CD8-positive, alpha-beta memory T cell (primary cell): ENCODE data around the gene FCN3. TPM values are rescaled to one million over a fixed set of nuclear protein-coding genes. Genes with fewer than 3 reads are reported as not detected.

ENCODE experiments used
- CTCF ChIA-PET: fragments of 350-600 bp; sonication (Branson Sonifier 250); formaldehyde crosslinking; loops from one replicate; lab custom pipeline; 2021; ENCODE audit warnings: antibody characterized with exemption; lab: Charles Lee
- POLR2A ChIA-PET: fragments of 350-600 bp; sonication (Branson Sonifier 250); formaldehyde crosslinking; loops from one replicate; lab custom pipeline; 2021; ENCODE audit warnings: antibody characterized with exemption; lab: Charles Lee
- DNase-seq, 5 donors: peaks; one replicate each; pipeline versions ENCODE4 v3.0.0 to v3.0.0-alpha.2; 2020 to 2022; ENCODE audit warnings: mixed read lengths in 1 of 5
- H3K27ac ChIP-seq: one replicate; pipeline ENCODE4 v1.7.0; 2013; ENCODE audit warnings: low read depth, mild to moderate bottlenecking, low read length, moderate library complexity
- H3K27me3 ChIP-seq: 2 replicates; pipeline ENCODE4 v1.7.0; 2013; ENCODE audit warnings: low read length, mild to moderate bottlenecking; ENCODE audit not compliant: insufficient read depth, poor library complexity, severe bottlenecking
- H3K36me3 ChIP-seq: 2 replicates; pipeline ENCODE4 v1.7.0; 2013; ENCODE audit warnings: mild to moderate bottlenecking, low read length, moderate library complexity; ENCODE audit not compliant: insufficient read depth
- H3K4me1 ChIP-seq: 2 replicates; pipeline ENCODE4 v1.7.0; 2013; ENCODE audit warnings: mild to moderate bottlenecking, low read length, moderate library complexity; ENCODE audit not compliant: insufficient read depth
- H3K4me3 ChIP-seq: 2 replicates; pipeline ENCODE4 v1.7.0; 2013; ENCODE audit warnings: mild to moderate bottlenecking, low read length
- H3K9me3 ChIP-seq: 2 replicates; pipeline ENCODE4 v1.7.0; 2013; ENCODE audit warnings: mild to moderate bottlenecking, low read length
- H3K27ac Mint-ChIP-seq, 8 donors: one replicate each; pipeline ENCODE4 v1.8.0; 2020 to 2021; ENCODE audit warnings: mixed read lengths in 8 of 8, mild to moderate bottlenecking in 6 of 8, inconsistent platforms in 3 of 8, moderate library complexity in 3 of 8
- H3K27me3 Mint-ChIP-seq, 2 donors: one replicate each; pipeline ENCODE4 v1.8.0; 2020 to 2021; ENCODE audit warnings: mixed read lengths in 2 of 2, mild to moderate bottlenecking in 1 of 2, moderate library complexity in 1 of 2
- H3K36me3 Mint-ChIP-seq, 3 donors: one replicate each; pipeline ENCODE4 v1.8.0; 2020 to 2021; ENCODE audit warnings: mixed read lengths in 3 of 3, inconsistent platforms in 1 of 3, mild to moderate bottlenecking in 1 of 3
- H3K4me1 Mint-ChIP-seq, 3 donors: one replicate each; pipeline ENCODE4 v1.8.0; 2020 to 2021; ENCODE audit warnings: mixed read lengths in 3 of 3, inconsistent platforms in 1 of 3, mild to moderate bottlenecking in 1 of 3
- H3K4me3 Mint-ChIP-seq, 7 donors: one replicate each; pipeline ENCODE4 v1.8.0; 2020 to 2021; ENCODE audit warnings: mixed read lengths in 7 of 7, mild to moderate bottlenecking in 6 of 7, moderate library complexity in 4 of 7, inconsistent platforms in 2 of 7
- H3K9me3 Mint-ChIP-seq, 5 donors: one replicate each; pipeline ENCODE4 v1.8.0; 2020 to 2022; ENCODE audit warnings: mixed read lengths in 5 of 5, mild to moderate bottlenecking in 3 of 5, moderate library complexity in 2 of 5, inconsistent platforms in 1 of 5
- polyA plus RNA-seq: library from polyadenylated mRNA; unstranded; fragments of 300-500 nt; fragmentation: Illumina TruSeq; gene quantifications from one replicate; pipeline ENCODE4 v1.2.3, GENCODE V29; 2021
- total RNA-seq, 2 experiments: library from RNA; stranded (reverse); gene quantifications; one replicate each; pipeline ENCODE4 v1.2.3, GENCODE V29; 2021

The FCN3 gene
- total and polyA plus RNA-seq, 3 experiments from 2014 or later: not detected

DNA sequence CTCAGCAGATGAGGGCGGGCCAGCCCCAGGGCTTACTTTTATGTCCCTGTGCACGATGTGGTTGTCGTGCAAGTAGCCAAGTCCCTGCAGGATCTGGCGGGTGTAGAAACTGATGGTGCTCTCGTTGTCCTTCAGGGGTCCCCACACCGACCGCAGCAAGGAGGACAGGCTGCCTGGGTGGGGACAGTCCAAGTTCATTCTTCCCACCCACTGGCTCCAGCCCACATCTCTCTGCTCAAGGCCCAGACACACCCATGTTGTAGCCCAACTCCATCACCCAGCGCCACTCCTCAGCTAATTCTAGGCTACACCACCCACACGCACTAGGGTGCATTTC, 14.8 kb downstream of the FCN3 start:
- no peaks in the 10 kb centered on the region for H3K36me3 ChIP-seq
- peak overlapping the region; percentile 61 for H3K4me3 ChIP-seq
- DNase-seq: no peak
- CTCF ChIA-PET: interaction anchor here (1.0 to 7.3 kb wide), 4 partner anchors 9 to 59 kb away, joined by 3 to 115 read pairs (median 64); partner anchors contain the start of genes MAP3K6 and SYTL1
- no peaks in the 10 kb centered on the region for H3K36me3 Mint-ChIP-seq
- H3K9me3 ChIP-seq: no peaks in the 10 kb centered on the region
- H3K9me3 Mint-ChIP-seq: no peaks in the 10 kb centered on the region
- H3K4me1 Mint-ChIP-seq: peaks cover 49 to 57% (median 53%) of the 10 kb centered on the region in 3 donors
- H3K27ac ChIP-seq: no peak overlapping the region
- peak overlapping the region in 7 of 8 donors; percentile 32 to 87 (median 63) for H3K27ac Mint-ChIP-seq
- POLR2A ChIA-PET: no interaction called here
- peaks cover 49% of the 10 kb centered on the region for H3K4me1 ChIP-seq
- peak overlapping the region; percentile 79 to 87 (median 83) for H3K4me3 Mint-ChIP-seq
- no peaks in the 10 kb centered on the region for H3K27me3 ChIP-seq
- H3K27me3 Mint-ChIP-seq: no peaks in the 10 kb centered on the region

DNA sequence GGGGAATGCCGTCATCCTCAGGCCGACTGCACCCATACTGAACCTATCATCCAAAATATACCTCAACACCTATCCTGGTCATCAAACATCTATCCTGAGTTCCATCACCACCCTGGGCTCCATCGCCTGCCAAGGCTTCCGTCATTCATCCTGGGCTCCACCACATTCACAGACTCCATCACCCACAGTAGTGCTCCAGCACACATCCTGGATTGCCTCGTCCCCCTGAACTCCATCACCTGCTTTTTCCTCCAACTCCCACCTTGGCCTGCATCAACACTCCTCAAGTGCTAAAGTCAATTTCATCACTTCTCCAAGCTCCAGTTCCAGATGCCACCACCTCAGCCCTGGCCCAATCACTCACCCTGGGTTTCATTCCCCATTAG, 15.7 kb downstream of the FCN3 start:
- no peak overlapping the region for H3K27ac ChIP-seq
- POLR2A ChIA-PET: no interaction called here
- H3K36me3 ChIP-seq: no peaks in the 10 kb centered on the region
- H3K4me3 ChIP-seq: no peak overlapping the region
- no peak for DNase-seq
- H3K9me3 ChIP-seq: no peaks in the 10 kb centered on the region
- peak overlapping the region; percentile 51 to 83 (median 78) for H3K4me3 Mint-ChIP-seq
- peak overlapping the region in 3 of 8 donors; percentile 22 to 63 (median 54) for H3K27ac Mint-ChIP-seq
- H3K4me1 Mint-ChIP-seq: peaks cover 46 to 53% (median 49%) of the 10 kb centered on the region in 3 donors
- H3K9me3 Mint-ChIP-seq: no peaks in the 10 kb centered on the region
- no peaks in the 10 kb centered on the region for H3K27me3 ChIP-seq
- CTCF ChIA-PET: interaction anchor here (1.0 to 8.0 kb wide), 8 partner anchors 10 to 58 kb away, joined by 3 to 115 read pairs (median 38); partner anchors contain the start of genes CD164L2, MAP3K6 and SYTL1
- H3K4me1 ChIP-seq: peaks cover 46% of the 10 kb centered on the region
- peaks cover 0 to 3% of the 10 kb centered on the region in 2 donors for H3K27me3 Mint-ChIP-seq
- peaks cover 0 to under 1% (median 0%) of the 10 kb centered on the region in 3 donors for H3K36me3 Mint-ChIP-seq

DNA sequence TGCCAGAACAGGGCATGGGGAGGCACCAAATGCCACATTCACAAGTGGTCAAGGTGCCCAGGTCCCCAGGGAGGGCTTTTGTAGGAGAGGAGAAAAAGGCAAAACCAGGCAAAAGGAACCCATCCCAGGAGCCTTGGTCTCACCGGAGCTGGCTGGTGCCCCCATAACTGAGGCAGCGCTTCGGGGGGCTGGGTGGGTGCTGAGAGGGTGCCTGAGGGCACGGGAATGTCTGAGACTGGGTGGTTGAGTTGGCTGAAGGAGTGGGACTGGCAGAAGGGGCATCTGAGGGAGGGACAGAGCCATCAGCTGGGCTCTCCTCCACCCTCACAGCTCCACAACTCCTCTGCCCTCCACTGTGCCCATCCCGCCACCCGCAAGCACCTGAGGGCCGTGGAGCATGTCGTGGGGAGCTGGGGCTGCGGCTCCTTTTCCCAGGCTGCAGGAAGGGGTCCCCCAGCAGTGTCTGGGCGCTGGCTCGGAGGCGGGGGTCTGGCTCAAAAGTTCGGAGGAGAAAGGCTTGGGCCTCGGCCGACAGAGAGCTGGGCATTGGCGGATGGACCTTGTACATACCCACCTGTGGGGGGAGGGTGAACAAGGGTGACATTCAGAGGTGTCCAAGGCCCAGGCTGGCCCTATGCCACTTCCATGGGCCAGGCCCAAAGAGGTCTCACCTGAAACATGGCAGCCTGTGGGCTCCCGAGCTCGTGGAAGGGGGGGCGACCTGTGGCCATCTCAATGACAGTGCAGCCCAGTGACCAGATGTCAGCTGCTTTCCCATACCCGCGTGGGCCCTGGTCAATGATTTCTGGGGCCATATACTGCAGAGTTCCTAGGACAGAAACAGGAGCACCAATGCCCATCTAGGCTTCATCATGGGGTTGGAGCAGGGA, 16.3 kb downstream of the FCN3 start:
- Mint-ChIP-seq H3K27ac (peak overlapping the region in 2 of 8 donors; percentile 19 to 92), H3K4me1 (peaks cover 45 to 57% (median 53%) of the 10 kb centered on the region in 3 donors), H3K36me3 (peaks cover 0 to 7% (median 1%) of the 10 kb centered on the region in 3 donors), H3K27me3 (peaks cover 0 to 3% of the 10 kb centered on the region in 2 donors), H3K4me3 (peak overlapping the region in 6 of 7 donors; percentile 58 to 89 (median 81)), H3K9me3 (no peaks in the 10 kb centered on the region)
- H3K27ac ChIP-seq: no peak overlapping the region
- H3K36me3 ChIP-seq: no peaks in the 10 kb centered on the region
- no peak for DNase-seq
- H3K27me3 ChIP-seq: no peaks in the 10 kb centered on the region
- peaks cover 46% of the 10 kb centered on the region for H3K4me1 ChIP-seq
- H3K9me3 ChIP-seq: no peaks in the 10 kb centered on the region
- CTCF ChIA-PET: interaction anchor here (0.8 to 8.0 kb wide), 17 partner anchors 11 to 367 kb away, joined by 3 to 115 read pairs (median 9); partner anchors contain the start of genes CD164L2, FAM76A, FCN3 and MAP3K6
- peak overlapping the region; percentile 91 for H3K4me3 ChIP-seq
- POLR2A ChIA-PET: interaction anchor here (0.5 to 2.6 kb wide), 5 partner anchors 12 to 313 kb away, joined by 3 to 25 read pairs (median 3); partner anchors contain the start of gene SYTL1

DNA sequence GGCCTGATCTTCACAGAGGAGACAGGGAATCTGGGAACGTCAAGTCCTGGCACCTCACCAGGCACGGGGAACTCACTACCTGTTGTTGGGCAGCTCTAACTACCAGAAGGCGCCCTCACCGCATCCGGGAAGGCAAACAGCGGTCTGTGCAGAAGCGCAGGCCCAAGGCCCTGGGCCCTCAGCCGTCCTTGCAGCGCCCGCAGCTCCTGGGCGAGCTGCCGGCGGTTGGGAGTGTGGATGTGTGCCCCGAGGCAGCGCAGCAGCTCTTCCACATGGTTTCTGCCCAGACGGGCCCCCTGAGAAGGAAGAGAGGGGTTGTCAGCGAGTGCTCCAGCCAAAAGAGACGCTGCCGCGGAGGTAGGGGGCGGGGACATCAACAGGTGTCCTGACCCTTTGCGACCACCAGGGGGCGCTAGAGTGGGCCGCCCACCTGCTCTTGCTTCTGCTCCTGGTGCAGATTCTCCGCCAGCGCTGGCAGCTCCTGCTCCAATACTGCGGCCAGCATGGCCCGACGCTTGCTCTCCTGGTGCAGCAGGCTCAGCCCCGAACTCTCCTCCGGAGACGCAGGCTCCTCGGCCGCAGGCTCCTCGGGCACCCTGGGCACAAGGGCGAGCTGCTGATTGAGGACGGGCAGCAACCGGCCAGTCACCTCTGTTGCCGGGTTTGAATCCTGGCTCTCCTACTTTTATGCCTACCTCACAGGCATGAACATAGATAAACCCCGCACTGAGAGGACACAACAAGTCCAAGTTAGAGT, 17.2 kb downstream of the FCN3 start:
- peak overlapping the region; percentile 59 to 94 (median 80) for H3K27ac Mint-ChIP-seq
- Histone ChIP-seq H3K9me3 (no peaks in the 10 kb centered on the region), H3K27me3 (no peaks in the 10 kb centered on the region), H3K27ac (peak overlapping the region; percentile 47), H3K4me1 (peaks cover 46% of the 10 kb centered on the region), H3K36me3 (no peaks in the 10 kb centered on the region), H3K4me3 (peak overlapping the region; percentile 91)
- H3K4me1 Mint-ChIP-seq: peaks cover 44 to 57% (median 53%) of the 10 kb centered on the region in 3 donors
- peak; percentile 72 to 88 (median 82) for DNase-seq
- H3K27me3 Mint-ChIP-seq: peaks cover 0 to 3% of the 10 kb centered on the region in 2 donors
- ChIA-PET CTCF (interaction anchor here (0.6 to 8.0 kb wide), 25 partner anchors 9 to 368 kb away, joined by 3 to 115 read pairs (median 4); partner anchors contain the start of genes CD164L2, FAM76A, FCN3 and MAP3K6), POLR2A (interaction anchor here (0.5 to 2.6 kb wide), 10 partner anchors 9 to 313 kb away, joined by 3 to 25 read pairs (median 3); partner anchors contain the start of genes MAP3K6, SYTL1 and WASF2)
- peak overlapping the region; percentile 70 to 89 (median 81) for H3K4me3 Mint-ChIP-seq
- H3K9me3 Mint-ChIP-seq: no peaks in the 10 kb centered on the region
- H3K36me3 Mint-ChIP-seq: peaks cover 0 to 10% (median 1%) of the 10 kb centered on the region in 3 donors

DNA sequence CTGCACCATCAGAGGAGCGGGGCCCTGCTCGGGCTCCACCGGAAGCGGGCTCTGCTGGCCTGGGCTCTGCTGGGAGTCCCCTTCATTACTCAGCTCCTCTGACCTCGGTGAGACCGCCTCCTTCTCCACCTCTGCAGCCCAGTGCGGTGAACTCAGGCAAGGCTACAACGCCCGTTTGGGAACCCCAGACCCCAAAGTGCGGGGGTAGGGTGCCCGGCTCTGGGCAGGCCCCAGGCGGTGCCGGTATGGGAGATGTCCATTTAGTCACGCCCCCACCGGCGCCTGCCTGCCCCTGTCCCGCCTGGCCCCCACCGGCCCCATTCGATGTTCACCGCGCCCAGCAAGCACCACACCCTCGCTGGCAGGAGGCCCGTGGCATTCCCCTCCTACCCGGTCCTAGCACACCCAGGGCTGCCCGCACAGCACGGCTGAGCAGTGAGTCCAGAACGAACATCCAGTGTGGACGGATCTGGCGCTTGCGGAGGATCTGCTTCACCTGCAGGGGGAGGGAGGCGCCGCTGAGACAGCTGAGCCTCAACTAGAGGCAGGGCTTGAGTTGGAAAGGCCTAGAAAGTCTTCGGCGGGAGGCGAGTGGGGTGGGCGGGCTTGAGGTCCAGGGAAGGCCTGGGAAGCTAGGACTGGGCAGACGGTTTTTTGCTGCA, 17.9 kb downstream of the FCN3 start:
- Mint-ChIP-seq H3K9me3 (no peaks in the 10 kb centered on the region), H3K4me1 (peaks cover 41 to 57% (median 53%) of the 10 kb centered on the region in 3 donors), H3K27ac (peak overlapping the region; percentile 74 to 94 (median 81)), H3K27me3 (peaks cover 0 to 3% of the 10 kb centered on the region in 2 donors), H3K4me3 (peak overlapping the region; percentile 70 to 89 (median 81)), H3K36me3 (peaks cover 0 to 13% (median 1%) of the 10 kb centered on the region in 3 donors)
- no peaks in the 10 kb centered on the region for H3K27me3 ChIP-seq
- POLR2A ChIA-PET: interaction anchor here (0.9 to 2.6 kb wide), 7 partner anchors 9 to 134 kb away, joined by 3 to 25 read pairs (median 5); partner anchors contain the start of genes MAP3K6, SYTL1 and WASF2
- peaks cover 46% of the 10 kb centered on the region for H3K4me1 ChIP-seq
- DNase-seq: peak in 4 of 5 donors; percentile 32 to 79 (median 46)
- no peaks in the 10 kb centered on the region for H3K9me3 ChIP-seq
- peak overlapping the region; percentile 47 for H3K27ac ChIP-seq
- CTCF ChIA-PET: interaction anchor here (0.6 to 8.0 kb wide), 24 partner anchors 8 to 369 kb away, joined by 3 to 115 read pairs (median 4); partner anchors contain the start of genes CD164L2, FAM76A, FCN3 and MAP3K6
- H3K4me3 ChIP-seq: peak overlapping the region; percentile 91
- no peaks in the 10 kb centered on the region for H3K36me3 ChIP-seq

DNA sequence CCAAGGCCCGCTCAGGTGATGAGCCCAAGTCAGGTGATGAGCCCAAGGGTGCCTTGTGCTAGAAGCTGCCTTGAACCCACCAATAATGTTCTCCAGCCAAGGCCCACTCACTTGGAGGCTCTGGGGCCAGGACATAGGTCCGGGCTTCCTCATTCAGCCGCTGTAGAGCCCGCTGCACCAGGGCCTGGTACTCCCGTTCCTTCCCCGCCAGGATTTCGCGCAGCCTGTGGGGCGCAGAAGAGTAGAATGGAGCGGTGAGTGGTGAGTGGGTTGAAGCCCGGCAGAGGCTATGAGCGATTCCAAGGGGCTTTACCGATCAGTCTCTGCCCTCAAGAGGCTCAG, 18.4 kb downstream of the FCN3 start:
- H3K36me3 Mint-ChIP-seq: peaks cover 0 to 17% (median 1%) of the 10 kb centered on the region in 3 donors
- peaks cover 41 to 57% (median 53%) of the 10 kb centered on the region in 3 donors for H3K4me1 Mint-ChIP-seq
- POLR2A ChIA-PET: interaction anchor here (1.8 to 2.6 kb wide), 4 partner anchors 10 to 24 kb away, joined by 5 to 25 read pairs (median 12); partner anchors contain the start of genes MAP3K6 and SYTL1
- H3K9me3 Mint-ChIP-seq: no peaks in the 10 kb centered on the region
- H3K9me3 ChIP-seq: no peaks in the 10 kb centered on the region
- no peak for DNase-seq
- peaks cover 0 to 3% of the 10 kb centered on the region in 2 donors for H3K27me3 Mint-ChIP-seq
- no peak overlapping the region for H3K27ac ChIP-seq
- H3K27ac Mint-ChIP-seq: peak overlapping the region in 7 of 8 donors; percentile 51 to 85 (median 79)
- CTCF ChIA-PET: interaction anchor here (0.9 to 8.0 kb wide), 7 partner anchors 13 to 310 kb away, joined by 3 to 115 read pairs (median 50); partner anchors contain the start of genes CD164L2, MAP3K6 and SYTL1
- H3K4me3 Mint-ChIP-seq: peak overlapping the region; percentile 70 to 89 (median 81)
- no peaks in the 10 kb centered on the region for H3K27me3 ChIP-seq
- H3K4me1 ChIP-seq: peaks cover 46% of the 10 kb centered on the region
- H3K36me3 ChIP-seq: no peaks in the 10 kb centered on the region
- no peak overlapping the region for H3K4me3 ChIP-seq
